ENCODE data around the gene PXYLP1.

- no peak for TF ChIP-seq KLF16 (IDR thresholded peaks at IDR 0.05)
- no peak for TF ChIP-seq JUNB (CRISPR knock-in tag; conservative IDR thresholded peaks at IDR 0.05)
- no peak for TF ChIP-seq POLR2AphosphoS5 (IDR thresholded peaks at IDR 0.05; ENCODE audit: control insufficient read depth, insufficient read depth, low read depth, low read length)
- no peak for TF ChIP-seq THRAP3 (IDR thresholded peaks at IDR 0.05; ENCODE audit: borderline replicate concordance)
- no peak for TF ChIP-seq ZHX1 (conservative IDR thresholded peaks at IDR 0.05; ENCODE audit: low read length)
Measured at GRCh38 chr3:141287326-141287725, 55.7 kb downstream of the PXYLP1 start.

Measured in K562 (cell line).